H1 (cell line): Measurements from ENCODE around the gene COL8A1. TPM values are rescaled to one million over a fixed set of nuclear protein-coding genes. Genes with fewer than 3 reads are reported as not detected.

ENCODE experiments used
- CTCF ChIA-PET: fragments of 300-600 bp; sonication (Branson Sonifier 250); formaldehyde crosslinking; loops from one replicate; lab custom pipeline; 2021; ENCODE audit not compliant: partially characterized antibody; lab: Charles Lee
- POLR2A ChIA-PET: fragments of 300-600 bp; sonication (Branson Sonifier 250); formaldehyde crosslinking; loops from one replicate; lab custom pipeline; 2021; ENCODE audit warnings: inconsistent platforms; ENCODE audit not compliant: partially characterized antibody; lab: Charles Lee
- DNase-seq, 2 experiments: peaks; one replicate each; pipeline versions ENCODE4 v3.0.0 to v3.0.0-alpha.2; 2010 to 2022; ENCODE audit warnings: low spot score in 2 of 2, low read depth in 1 of 2, mixed read lengths in 1 of 2
- FAIRE-seq: peaks from 2 replicates; lab custom pipeline; 2011; peaks lifted over from hg19 to GRCh38; lab: Jason Lieb, UNC
- H2AFZ ChIP-seq: 2 replicates; pipeline ENCODE4 v1.8.1; 2012; ENCODE audit warnings: low read length, inconsistent platforms
- H2AK5ac ChIP-seq: 2 replicates; pipeline ENCODE4 v1.6.1; 2013; ENCODE audit warnings: low read depth, low read length
- H2BK120ac ChIP-seq: replicated peaks from 2 replicates; pipeline ENCODE3; 2013; ENCODE audit warnings: low read depth, low read length, inconsistent platforms
- H2BK12ac ChIP-seq: 2 replicates; pipeline ENCODE4 v1.6.1; 2013; ENCODE audit warnings: low read depth, low read length
- H2BK15ac ChIP-seq: 2 replicates; pipeline ENCODE4 v1.6.1; 2013; ENCODE audit warnings: low read length
- H2BK20ac ChIP-seq: 2 replicates; pipeline ENCODE4 v1.6.1; 2013; ENCODE audit warnings: low read length
- H2BK5ac ChIP-seq: 2 replicates; pipeline ENCODE4 v1.6.1; 2013; ENCODE audit warnings: low read depth, low read length
- H3K14ac ChIP-seq: 2 replicates; pipeline ENCODE4 v1.6.1; 2013; ENCODE audit warnings: inconsistent platforms; ENCODE audit not compliant: insufficient read length
- H3K18ac ChIP-seq: 2 replicates; pipeline ENCODE4 v1.6.1; 2013; ENCODE audit warnings: low read length; ENCODE audit errors: extremely low read depth
- H3K23ac ChIP-seq: 2 replicates; pipeline ENCODE4 v1.6.1; 2013; ENCODE audit warnings: inconsistent platforms; ENCODE audit not compliant: insufficient read length
- H3K23me2 ChIP-seq: 2 replicates; pipeline ENCODE4 v1.6.1; 2013; ENCODE audit warnings: low read depth, low read length
- H3K27ac ChIP-seq: 2 replicates; pipeline ENCODE4 v1.6.1; 2011; ENCODE audit warnings: low read depth, low read length, inconsistent platforms
- H3K27me3 ChIP-seq, 4 experiments: replicated peaks in 1 of 4; 1 replicate in 1 of 4; 2 replicates in 3 of 4; pipeline versions ENCODE4 v1.6.1 to v1.8.1; 2011 to 2013; ENCODE audit warnings: low read length in 3 of 4, mild to moderate bottlenecking in 3 of 4, inconsistent platforms in 2 of 4, mixed read lengths in 2 of 4, moderate library complexity in 1 of 4; ENCODE audit not compliant: control insufficient read depth in 3 of 4, insufficient read depth in 3 of 4; ENCODE audit errors: extremely low read depth in 1 of 4
- H3K36me3 ChIP-seq, 4 experiments: 2 replicates each; pipeline versions ENCODE4 v1.6.1 to v1.8.1; 2011 to 2013; ENCODE audit warnings: mild to moderate bottlenecking in 4 of 4, low read length in 3 of 4, moderate library complexity in 2 of 4, control low read depth in 1 of 4, inconsistent platforms in 1 of 4; ENCODE audit not compliant: insufficient read depth in 4 of 4, control insufficient read depth in 2 of 4
- H3K4ac ChIP-seq: replicated peaks from 2 replicates; pipeline ENCODE3; 2013; ENCODE audit warnings: low read length, low read depth, mixed read lengths, inconsistent platforms; ENCODE audit not compliant: insufficient read length
- H3K4me1 ChIP-seq, 4 experiments: replicated peaks in 1 of 4; 1 replicate in 1 of 4; 2 replicates in 3 of 4; pipeline versions ENCODE4 v1.6.1 to v1.8.1; 2011 to 2013; ENCODE audit warnings: low read length in 3 of 4, inconsistent platforms in 2 of 4, mixed read lengths in 1 of 4; ENCODE audit not compliant: insufficient read depth in 4 of 4, control insufficient read depth in 3 of 4
- H3K4me2 ChIP-seq, 2 experiments: 2 replicates each; pipeline versions ENCODE4 v1.6.1 to v1.8.1; 2011 to 2013; ENCODE audit warnings: low read depth in 2 of 2, low read length in 2 of 2, control low read depth in 1 of 2, inconsistent platforms in 1 of 2, mild to moderate bottlenecking in 1 of 2; ENCODE audit not compliant: insufficient read depth in 1 of 2
- H3K4me3 ChIP-seq, 4 experiments: fragments of 200-600, 300-600 bp in 1 of 4; sonication (generic), shearing (Covaris generic), sonication (Bioruptor Twin) in 1 of 4; 2 replicates each; pipeline versions ENCODE4 v1.5.1 to v1.8.1; 2011 to 2016; ENCODE audit warnings: low read length in 4 of 4, low read depth in 3 of 4, control low read depth in 2 of 4, inconsistent platforms in 2 of 4, mild to moderate bottlenecking in 2 of 4, mixed read lengths in 1 of 4, moderate library complexity in 1 of 4; ENCODE audit not compliant: insufficient read depth in 2 of 4; ENCODE audit errors: extremely low read depth in 1 of 4
- H3K56ac ChIP-seq: replicated peaks from 2 replicates; pipeline ENCODE3; 2013; ENCODE audit warnings: low read depth, mild to moderate bottlenecking, mixed read lengths, low read length, inconsistent platforms; ENCODE audit not compliant: insufficient read length
- H3K79me1 ChIP-seq: 2 replicates; pipeline ENCODE4 v1.6.1; 2013; ENCODE audit warnings: low read depth, low read length, control low read depth
- H3K79me2 ChIP-seq, 2 experiments: 2 replicates each; pipeline versions ENCODE4 v1.6.1 to v1.8.1; 2012 to 2013; ENCODE audit warnings: low read length in 2 of 2, mild to moderate bottlenecking in 2 of 2, inconsistent platforms in 1 of 2; ENCODE audit not compliant: insufficient read depth in 2 of 2, control insufficient read depth in 1 of 2
- H3K9ac ChIP-seq, 4 experiments: replicated peaks in 1 of 4; 1 replicate in 1 of 4; 2 replicates in 3 of 4; pipeline versions ENCODE4 v1.6.1 to v1.8.1; 2011 to 2013; ENCODE audit warnings: low read depth in 3 of 4, low read length in 3 of 4, control low read depth in 2 of 4, mild to moderate bottlenecking in 2 of 4, moderate library complexity in 2 of 4, inconsistent platforms in 1 of 4; ENCODE audit errors: extremely low read depth in 1 of 4
- H3K9me3 ChIP-seq, 2 experiments: 2 replicates each; pipeline versions ENCODE4 v1.6.1 to v1.8.1; 2012 to 2013; ENCODE audit warnings: mild to moderate bottlenecking in 2 of 2, moderate library complexity in 2 of 2, control low read depth in 1 of 2, inconsistent platforms in 1 of 2, low read depth in 1 of 2, low read length in 1 of 2, mixed read lengths in 1 of 2; ENCODE audit not compliant: insufficient read depth in 2 of 2
- H4K20me1 ChIP-seq, 2 experiments: replicated peaks in 1 of 2; 2 replicates each; pipeline versions ENCODE3 to v1.8.1; 2011 to 2013; ENCODE audit warnings: inconsistent platforms in 2 of 2, low read length in 2 of 2, mild to moderate bottlenecking in 1 of 2; ENCODE audit not compliant: insufficient read depth in 2 of 2, control insufficient read depth in 1 of 2
- H4K5ac ChIP-seq: 2 replicates; pipeline ENCODE4 v1.6.1; 2013; ENCODE audit warnings: low read length, low read depth, mixed read lengths, inconsistent platforms; ENCODE audit not compliant: insufficient read length
- H4K8ac ChIP-seq: 2 replicates; pipeline ENCODE4 v1.8.0; 2013; ENCODE audit warnings: mild to moderate bottlenecking, moderate library complexity, low read length, inconsistent platforms; ENCODE audit not compliant: insufficient read depth; ENCODE audit errors: extremely low read depth
- H4K91ac ChIP-seq: replicated peaks from 2 replicates; pipeline ENCODE3; 2013; ENCODE audit warnings: low read length, mixed read lengths, inconsistent platforms; ENCODE audit not compliant: insufficient read length
- CBX5 ChIP-seq: fragments of 300-800, 300-1000 bp; sonication (generic); IDR thresholded peaks from 2 replicates; pipeline ENCODE4 v1.7.1; 2016; ENCODE audit warnings: antibody characterized with exemption, low read length, low read depth
- CTBP2 ChIP-seq: IDR thresholded peaks from 2 replicates; pipeline ENCODE4 v1.7.0; 2011; ENCODE audit warnings: borderline replicate concordance, mild to moderate bottlenecking, moderate library complexity, mixed read lengths, low read length; ENCODE audit not compliant: insufficient read depth, insufficient read length
- HDAC6 ChIP-seq: IDR thresholded peaks from one replicate; pipeline ENCODE4 v1.7.1; 2012; ENCODE audit warnings: low read depth, mild to moderate bottlenecking, inconsistent platforms, low read length, moderate library complexity
- KDM5A ChIP-seq: fragments of 200-600 bp; IDR thresholded peaks from 2 replicates; pipeline ENCODE4 v1.7.1; 2012; ENCODE audit warnings: mild to moderate bottlenecking, low read length, inconsistent platforms, mixed read lengths
- RAD21 ChIP-seq, 2 experiments: IDR thresholded peaks in 1 of 2; conservative IDR thresholded peaks in 1 of 2; 2 replicates each; pipeline ENCODE4 v1.6.1; 2011; ENCODE audit warnings: low read depth in 2 of 2, low read length in 2 of 2, improper control_type of control experiment in 1 of 2, inconsistent platforms in 1 of 2, mild to moderate bottlenecking in 1 of 2, moderate library complexity in 1 of 2
- SUZ12 ChIP-seq: fragments of 200-600 bp; sonication (generic); IDR thresholded peaks from 2 replicates; pipeline ENCODE4 v1.6.1; 2012; ENCODE audit warnings: mild to moderate bottlenecking, inconsistent platforms, low read length, moderate library complexity, mixed read lengths
- TAF1 ChIP-seq: IDR thresholded peaks from 2 replicates; pipeline ENCODE4 v1.6.1; 2011; ENCODE audit warnings: mild to moderate bottlenecking, low read depth, low read length
- TAF7 ChIP-seq: optimal IDR thresholded peaks from 2 replicates; pipeline ENCODE3; 2011; ENCODE audit warnings: low read depth, mild to moderate bottlenecking, inconsistent platforms, low read length, moderate library complexity, borderline replicate concordance
- WGBS, 2 experiments: shearing (Covaris generic) in 1 of 2; methylation state at CpG; one replicate each; pipeline versions ENCODE4 v1.1.6 to v1.1.7; 2013 to 2015; ENCODE audit warnings: low lambda C conversion rate in 2 of 2, mixed read lengths in 2 of 2, inconsistent platforms in 1 of 2, low coverage in 1 of 2, missing lambda C conversion rate in 1 of 2; ENCODE audit not compliant: insufficient replicate concordance in 2 of 2, insufficient coverage in 1 of 2, insufficient read length in 1 of 2; ENCODE audit errors: extremely low coverage in 1 of 2, missing lambda C conversion rate in 1 of 2; 5-methylcytosine and 5-hydroxymethylcytosine counted together
- polyA plus RNA-seq, 7 experiments: library from polyadenylated mRNA; depleted of rRNA in 3 of 7; stranded (reverse) in 5 of 7; unstranded in 2 of 7; fragments of >200 nt in 5 of 7; fragments of 200-250 nt in 2 of 7; gene quantifications; 1 replicate in 5 of 7; 2 replicates in 1 of 7; 4 replicates in 1 of 7; pipeline versions ENCODE4 v1.2.1 to v1.2.3, GENCODE V29; 2011 to 2013; ENCODE audit warnings: missing spikeins in 2 of 7, mixed read lengths in 2 of 7
- total RNA-seq: library from RNA; stranded (reverse); fragmentation: NEBNext Ultra II Directional; extraction: Animal tissue kit (Norgen Biotek cat#: 25700); gene quantifications from 2 replicates; pipeline ENCODE4 v1.2.1, GENCODE V29; 2021

COL8A1 gene
- total and polyA plus RNA-seq, 2 of the 8 experiments (the other 6 are each of a cell fraction or from before 2014, with no cell fraction given): 0.21 to 1.2 TPM

GRCh38 chr3:99795573-99795972 is 157.2 kb downstream of the COL8A1 start:
- Histone ChIP-seq H2BK12ac (no peak overlapping the region), H4K20me1 (no peaks in the 10 kb centered on the region), H3K9me3 (no peaks in the 10 kb centered on the region), H2BK20ac (no peak overlapping the region), H3K4ac (no peak overlapping the region), H3K79me2 (no peaks in the 10 kb centered on the region), H3K27me3 (no peaks in the 10 kb centered on the region), H3K14ac (no peak overlapping the region), H3K23ac (no peak overlapping the region), H2BK120ac (no peak overlapping the region), H3K23me2 (no peaks in the 10 kb centered on the region), H4K8ac (no peak overlapping the region), H3K9ac (no peak overlapping the region), H3K4me1 (no peaks in the 10 kb centered on the region), H4K5ac (no peak overlapping the region), H2BK5ac (no peak overlapping the region), H3K56ac (no peak overlapping the region), H2AK5ac (no peak overlapping the region), H4K91ac (no peak overlapping the region), H3K18ac (no peak overlapping the region), H2AFZ (no peak overlapping the region), H3K27ac (no peak overlapping the region), H3K79me1 (no peaks in the 10 kb centered on the region), H3K4me2 (no peak overlapping the region), H3K36me3 (no peaks in the 10 kb centered on the region), H2BK15ac (no peak overlapping the region), H3K4me3 (no peak overlapping the region)
- CTCF ChIA-PET: no interaction called here
- 91% methylated on average over 15 of the region's 15 CpGs; no CpG with 5 or more reads in 1 of the 2 experiments for WGBS, 2 experiments
- no peak for FAIRE-seq
- POLR2A ChIA-PET: no interaction called here
- DNase-seq: no peak
- no peak for TF ChIP-seq CBX5
- no peak for TF ChIP-seq KDM5A
- no peak for TF ChIP-seq CTBP2
- no peak for TF ChIP-seq RAD21 (IDR thresholded peaks at IDR 0.05 in 1 of 2, conservative IDR thresholded peaks at IDR 0.05 in 1 of 2; ENCODE audit: low read depth in 2 of 2, low read length in 2 of 2)
- no peak for TF ChIP-seq TAF1
- TF ChIP-seq TAF7: no peak
- no peak for TF ChIP-seq HDAC6
- no peak for TF ChIP-seq SUZ12
